GM12878 (cell line): ENCODE results near the gene TMEM121B. TPM values are rescaled to one million over a fixed set of nuclear protein-coding genes. Genes with fewer than 3 reads are reported as not detected.

Source experiments
- ATAC-seq: fragments of 200-7000 bp; cut with Tn5 transposase; 3 replicates; pipeline ENCODE4 v1.9.1; 2020; ENCODE audit warnings: mild to moderate bottlenecking, moderate library complexity
- BruUV-seq: library from RNA; stranded (reverse); fragments of 400-500 nt; replicated peaks from 2 replicates; lab custom pipeline; 2021; lab: Mats Ljungman, UMichigan
- CTCF ChIA-PET: fragments of 300-600 bp; sonication (Branson Sonifier 250); formaldehyde crosslinking; extraction: SDS; loops from one replicate; lab custom pipeline; 2021; ENCODE audit warnings: inconsistent platforms; lab: Yijun Ruan, JAX
- POLR2A ChIA-PET: fragments of 350-600 bp; formaldehyde crosslinking; extraction: SDS; loops from one replicate; lab custom pipeline; 2021; ENCODE audit warnings: inconsistent platforms; lab: Charles Lee
- RAD21 ChIA-PET: fragments of 300-600 bp; sonication (Branson Sonifier 250); formaldehyde crosslinking; loops from one replicate; lab custom pipeline; 2023; ENCODE audit warnings: antibody characterized with exemption; ENCODE audit not compliant: unreplicated experiment; lab: Charles Lee
- SMC1A ChIA-PET: fragments of 300-600 bp; sonication (Branson Sonifier 250); formaldehyde crosslinking; loops from one replicate; lab custom pipeline; 2023; ENCODE audit not compliant: unreplicated experiment, uncharacterized antibody; lab: Charles Lee
- DNase-seq: peaks from one replicate; pipeline ENCODE4 v3.0.0-alpha.2; 2011; ENCODE audit warnings: low read depth, low spot score
- FAIRE-seq: peaks from 3 replicates; lab custom pipeline; 2011; peaks lifted over from hg19 to GRCh38; lab: Jason Lieb, UNC
- H2AFZ ChIP-seq: 2 replicates; pipeline ENCODE4 v1.6.0; 2011; ENCODE audit warnings: low read depth, low read length, control low read depth; ENCODE audit not compliant: control insufficient read depth
- H3K27ac ChIP-seq: 2 replicates; pipeline ENCODE4 v1.5.1; 2011; ENCODE audit warnings: control low read depth; ENCODE audit not compliant: control insufficient read depth, insufficient read depth
- H3K27me3 ChIP-seq, 2 experiments: replicated peaks in 1 of 2; 2 replicates each; pipeline versions ENCODE4 v1.6.0 to v1.6.1; 2011; ENCODE audit warnings: low read length in 1 of 2; ENCODE audit not compliant: control insufficient read depth in 2 of 2, insufficient read depth in 2 of 2
- H3K36me3 ChIP-seq, 2 experiments: 2 replicates each; pipeline ENCODE4 v1.5.1; 2011; ENCODE audit warnings: low read length in 1 of 2; ENCODE audit not compliant: control insufficient read depth in 2 of 2, insufficient read depth in 2 of 2
- H3K4me1 ChIP-seq: 2 replicates; pipeline ENCODE4 v1.6.1; 2011; ENCODE audit warnings: mild to moderate bottlenecking, low read length, moderate library complexity, mixed read lengths; ENCODE audit not compliant: control insufficient read depth, insufficient read depth
- H3K4me2 ChIP-seq: 2 replicates; pipeline ENCODE4 v1.6.0; 2011; ENCODE audit warnings: control low read depth; ENCODE audit not compliant: control insufficient read depth, insufficient read depth
- H3K4me3 ChIP-seq: fragments of 200-600 bp; sonication (generic); 2 replicates; pipeline ENCODE4 v1.5.1; 2016
- H3K79me2 ChIP-seq: 2 replicates; pipeline ENCODE4 v1.6.0; 2011; ENCODE audit warnings: low read length; ENCODE audit not compliant: control insufficient read depth, insufficient read depth
- H3K9ac ChIP-seq: 2 replicates; pipeline ENCODE4 v1.8.0; 2011; ENCODE audit warnings: low read length, control low read depth, mixed read lengths; ENCODE audit not compliant: control insufficient read depth, insufficient read depth
- H3K9me3 ChIP-seq: replicated peaks from 3 replicates; pipeline ENCODE4 v1.5.1; 2011; ENCODE audit warnings: mild to moderate bottlenecking, low read length; ENCODE audit not compliant: control insufficient read depth, insufficient read depth
- H4K20me1 ChIP-seq: 2 replicates; pipeline ENCODE4 v1.6.0; 2011; ENCODE audit not compliant: control insufficient read depth, insufficient read depth
- FOXM1 ChIP-seq: IDR thresholded peaks from 2 replicates; pipeline ENCODE4 v1.6.1; 2012; ENCODE audit warnings: low read depth, mild to moderate bottlenecking, inconsistent platforms, low read length, moderate library complexity
- NFXL1 ChIP-seq: fragments of 450-650 bp; IDR thresholded peaks from 2 replicates; pipeline ENCODE4 v1.6.1; 2017; ENCODE audit warnings: antibody characterized with exemption, mild to moderate bottlenecking, borderline replicate concordance
- PML ChIP-seq: IDR thresholded peaks from 2 replicates; pipeline ENCODE4 v1.6.1; 2012; ENCODE audit warnings: low read length, inconsistent platforms
- POLR2AphosphoS2 ChIP-seq: IDR thresholded peaks from 2 replicates; pipeline ENCODE4 v1.6.1; 2011; ENCODE audit warnings: low read depth, mild to moderate bottlenecking, low read length, improper control_type of control experiment, moderate library complexity
- POU2F2 ChIP-seq: IDR thresholded peaks from 3 replicates; pipeline ENCODE4 v1.6.1; 2011; ENCODE audit warnings: low read depth, mild to moderate bottlenecking, low read length, borderline replicate concordance
- RFX5 ChIP-seq: IDR thresholded peaks from 2 replicates; pipeline ENCODE4 v1.6.1; 2011; ENCODE audit warnings: low read depth, low read length, improper control_type of control experiment
- TBL1XR1 ChIP-seq: IDR thresholded peaks from 2 replicates; pipeline ENCODE4 v1.6.1; 2012; ENCODE audit warnings: low read depth, low read length, improper control_type of control experiment
- WGBS: methylation state at CpG from one replicate; pipeline ENCODE4 v1.1.6; 2016; ENCODE audit warnings: low lambda C conversion rate; ENCODE audit not compliant: insufficient replicate concordance, insufficient coverage; ENCODE audit errors: missing lambda C conversion rate; 5-methylcytosine and 5-hydroxymethylcytosine counted together
- in situ Hi-C: fragments of 300-500 bp; cut with MboI; formaldehyde crosslinking; loops from 9 replicates; pipeline ENCODE4 v1.14.3; 2018; ENCODE audit warnings: mixed read lengths
- intact Hi-C: fragments of 100-400 bp; cut with micrococcal nuclease; formaldehyde crosslinking; loops from one replicate; pipeline ENCODE4 v1.14.2; 2022; ENCODE audit not compliant: unreplicated experiment
- polyA plus RNA-seq, 11 experiments: library from polyadenylated mRNA; depleted of rRNA in 4 of 11; unstranded in 6 of 11; stranded (reverse) in 5 of 11; fragments of >200 nt; fragmentation: Nextera tagmentation in 4 of 11; fragmentation: Illumina TruSeq in 1 of 11; extraction: Ambion mirVana in 4 of 11; extraction: Trizol in 1 of 11; gene quantifications; 1 replicate in 1 of 11; 2 replicates in 10 of 11; pipeline versions ENCODE4 v1.2.1 to v1.2.3, GENCODE V29; 2011 to 2016; ENCODE audit warnings: inconsistent platforms in 2 of 11, missing spikeins in 2 of 11, low read depth in 1 of 11
- total RNA-seq, 4 experiments: library from RNA; depleted of rRNA in 3 of 4; stranded (reverse); fragments of >200 nt in 3 of 4; fragmentation: Illumina TruSeq in 1 of 4; extraction: Trizol in 1 of 4; gene quantifications; 2 replicates each; pipeline versions ENCODE4 v1.2.1 to v1.2.3, GENCODE V29; 2013 to 2021
- TF ChIP-seq, protein P1 (sequence below): fragments of 450-650 bp; conservative IDR thresholded peaks from 2 replicates; pipeline ENCODE4 v1.6.1; 2017; ENCODE audit warnings: mild to moderate bottlenecking, moderate library complexity
- TF ChIP-seq, protein P2 (sequence below): fragments of 450-650 bp; IDR thresholded peaks from 2 replicates; pipeline ENCODE4 v1.6.1; 2014; ENCODE audit warnings: mild to moderate bottlenecking
- TF ChIP-seq, protein P3 (sequence below): IDR thresholded peaks from 2 replicates; pipeline ENCODE4 v1.6.1; 2012; ENCODE audit warnings: improper control_type of control experiment, low read depth, low read length; ENCODE audit not compliant: insufficient replicate concordance

TMEM121B gene
- total and polyA plus RNA-seq, 10 of the 15 experiments (the other 5 are each of a cell fraction or from before 2014, with no cell fraction given) = 0.02 to 0.10 (median 0.06) TPM; not detected in 5

GRCh38 chr22:17130199-17130598 is 9.0 kb upstream of the TMEM121B start (continued):
- TF ChIP-seq, protein P1, sequence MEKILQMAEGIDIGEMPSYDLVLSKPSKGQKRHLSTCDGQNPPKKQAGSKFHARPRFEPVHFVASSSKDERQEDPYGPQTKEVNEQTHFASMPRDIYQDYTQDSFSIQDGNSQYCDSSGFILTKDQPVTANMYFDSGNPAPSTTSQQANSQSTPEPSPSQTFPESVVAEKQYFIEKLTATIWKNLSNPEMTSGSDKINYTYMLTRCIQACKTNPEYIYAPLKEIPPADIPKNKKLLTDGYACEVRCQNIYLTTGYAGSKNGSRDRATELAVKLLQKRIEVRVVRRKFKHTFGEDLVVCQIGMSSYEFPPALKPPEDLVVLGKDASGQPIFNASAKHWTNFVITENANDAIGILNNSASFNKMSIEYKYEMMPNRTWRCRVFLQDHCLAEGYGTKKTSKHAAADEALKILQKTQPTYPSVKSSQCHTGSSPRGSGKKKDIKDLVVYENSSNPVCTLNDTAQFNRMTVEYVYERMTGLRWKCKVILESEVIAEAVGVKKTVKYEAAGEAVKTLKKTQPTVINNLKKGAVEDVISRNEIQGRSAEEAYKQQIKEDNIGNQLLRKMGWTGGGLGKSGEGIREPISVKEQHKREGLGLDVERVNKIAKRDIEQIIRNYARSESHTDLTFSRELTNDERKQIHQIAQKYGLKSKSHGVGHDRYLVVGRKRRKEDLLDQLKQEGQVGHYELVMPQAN = no peak

DNA sequence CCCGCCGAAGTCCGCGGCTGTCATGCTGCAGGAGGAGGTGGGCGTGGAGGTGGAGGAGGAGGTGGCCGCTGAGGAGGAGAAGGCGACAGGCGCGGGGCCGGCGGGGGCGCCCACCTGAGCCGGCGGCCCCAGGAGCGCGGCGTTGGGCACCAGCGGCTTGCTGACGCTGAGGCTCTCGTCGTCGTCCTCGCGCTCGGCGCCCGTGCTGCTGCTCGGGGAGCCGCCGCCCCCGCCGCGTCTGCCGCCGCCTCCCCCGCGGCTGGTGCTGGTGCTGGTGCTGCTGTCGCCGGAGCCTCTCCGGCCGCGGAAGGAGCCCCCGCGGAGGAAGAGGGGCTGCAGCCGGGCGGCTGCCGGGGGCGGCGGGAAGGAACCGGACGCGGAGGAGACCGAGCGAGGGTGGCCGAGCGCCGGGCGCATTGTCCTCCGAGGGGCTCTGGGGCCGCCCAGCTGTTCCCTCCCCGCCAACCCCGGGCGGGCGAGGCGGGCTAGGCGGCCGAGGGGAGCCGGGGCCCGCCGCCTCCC is 388 bp downstream of the TMEM121B start:
- CTCF ChIA-PET = no interaction called here
- Histone ChIP-seq H3K4me1 (peaks cover 18% of the 10 kb centered on the region), H3K9me3 (no peaks in the 10 kb centered on the region), H3K4me3 (peak overlapping the region; percentile 27; the same call in 1 of the 2 replicates), H3K4me2 (peak overlapping the region; percentile 44), H4K20me1 (peaks cover 4% of the 10 kb centered on the region; the same call in 1 of the 2 replicates), H3K9ac (no peak overlapping the region), H3K79me2 (no peaks in the 10 kb centered on the region), H3K36me3 (no peaks in the 10 kb centered on the region)
- SMC1A ChIA-PET = no interaction called here
- RAD21 ChIA-PET = no interaction called here
- in situ Hi-C loops = no loop called here
- FAIRE-seq (no peak), DNase-seq (no peak), ATAC-seq (peak; percentile 17; the same call in 2 of the 3 replicates)
- intact Hi-C loops = no loop called here
- no TSS peak for BruUV-seq
- POLR2A ChIA-PET = no interaction called here
- TF ChIP-seq PML (no peak), POLR2AphosphoS2 (no peak), POU2F2 (no peak), RFX5 (no peak), NFXL1 (no peak), TBL1XR1 (no peak), FOXM1 (no peak)
- TF ChIP-seq, protein P2, sequence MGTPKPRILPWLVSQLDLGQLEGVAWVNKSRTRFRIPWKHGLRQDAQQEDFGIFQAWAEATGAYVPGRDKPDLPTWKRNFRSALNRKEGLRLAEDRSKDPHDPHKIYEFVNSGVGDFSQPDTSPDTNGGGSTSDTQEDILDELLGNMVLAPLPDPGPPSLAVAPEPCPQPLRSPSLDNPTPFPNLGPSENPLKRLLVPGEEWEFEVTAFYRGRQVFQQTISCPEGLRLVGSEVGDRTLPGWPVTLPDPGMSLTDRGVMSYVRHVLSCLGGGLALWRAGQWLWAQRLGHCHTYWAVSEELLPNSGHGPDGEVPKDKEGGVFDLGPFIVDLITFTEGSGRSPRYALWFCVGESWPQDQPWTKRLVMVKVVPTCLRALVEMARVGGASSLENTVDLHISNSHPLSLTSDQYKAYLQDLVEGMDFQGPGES = no peak
- TF ChIP-seq, protein P3, sequence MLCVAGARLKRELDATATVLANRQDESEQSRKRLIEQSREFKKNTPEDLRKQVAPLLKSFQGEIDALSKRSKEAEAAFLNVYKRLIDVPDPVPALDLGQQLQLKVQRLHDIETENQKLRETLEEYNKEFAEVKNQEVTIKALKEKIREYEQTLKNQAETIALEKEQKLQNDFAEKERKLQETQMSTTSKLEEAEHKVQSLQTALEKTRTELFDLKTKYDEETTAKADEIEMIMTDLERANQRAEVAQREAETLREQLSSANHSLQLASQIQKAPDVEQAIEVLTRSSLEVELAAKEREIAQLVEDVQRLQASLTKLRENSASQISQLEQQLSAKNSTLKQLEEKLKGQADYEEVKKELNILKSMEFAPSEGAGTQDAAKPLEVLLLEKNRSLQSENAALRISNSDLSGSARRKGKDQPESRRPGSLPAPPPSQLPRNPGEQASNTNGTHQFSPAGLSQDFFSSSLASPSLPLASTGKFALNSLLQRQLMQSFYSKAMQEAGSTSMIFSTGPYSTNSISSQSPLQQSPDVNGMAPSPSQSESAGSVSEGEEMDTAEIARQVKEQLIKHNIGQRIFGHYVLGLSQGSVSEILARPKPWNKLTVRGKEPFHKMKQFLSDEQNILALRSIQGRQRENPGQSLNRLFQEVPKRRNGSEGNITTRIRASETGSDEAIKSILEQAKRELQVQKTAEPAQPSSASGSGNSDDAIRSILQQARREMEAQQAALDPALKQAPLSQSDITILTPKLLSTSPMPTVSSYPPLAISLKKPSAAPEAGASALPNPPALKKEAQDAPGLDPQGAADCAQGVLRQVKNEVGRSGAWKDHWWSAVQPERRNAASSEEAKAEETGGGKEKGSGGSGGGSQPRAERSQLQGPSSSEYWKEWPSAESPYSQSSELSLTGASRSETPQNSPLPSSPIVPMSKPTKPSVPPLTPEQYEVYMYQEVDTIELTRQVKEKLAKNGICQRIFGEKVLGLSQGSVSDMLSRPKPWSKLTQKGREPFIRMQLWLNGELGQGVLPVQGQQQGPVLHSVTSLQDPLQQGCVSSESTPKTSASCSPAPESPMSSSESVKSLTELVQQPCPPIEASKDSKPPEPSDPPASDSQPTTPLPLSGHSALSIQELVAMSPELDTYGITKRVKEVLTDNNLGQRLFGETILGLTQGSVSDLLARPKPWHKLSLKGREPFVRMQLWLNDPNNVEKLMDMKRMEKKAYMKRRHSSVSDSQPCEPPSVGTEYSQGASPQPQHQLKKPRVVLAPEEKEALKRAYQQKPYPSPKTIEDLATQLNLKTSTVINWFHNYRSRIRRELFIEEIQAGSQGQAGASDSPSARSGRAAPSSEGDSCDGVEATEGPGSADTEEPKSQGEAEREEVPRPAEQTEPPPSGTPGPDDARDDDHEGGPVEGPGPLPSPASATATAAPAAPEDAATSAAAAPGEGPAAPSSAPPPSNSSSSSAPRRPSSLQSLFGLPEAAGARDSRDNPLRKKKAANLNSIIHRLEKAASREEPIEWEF = no peak
- TF ChIP-seq, all 136 proteins: peak for 0
- Histone ChIP-seq H3K27ac (no peak overlapping the region), H3K27me3 (peaks cover 4 to 10% of the 10 kb centered on the region in 2 experiments), H2AFZ (no peak overlapping the region)
- 4% methylated on average over 17 of the region's 70 CpGs for WGBS
